H1 (cell line): ENCODE measurements around the gene PLXNB3. TPM values are rescaled to one million over a fixed set of nuclear protein-coding genes. Genes with fewer than 3 reads are reported as not detected.

Source experiments
- CTCF ChIA-PET: fragments of 300-600 bp; sonication (Branson Sonifier 250); formaldehyde crosslinking; loops from one replicate; lab custom pipeline; 2021; ENCODE audit not compliant: partially characterized antibody; lab: Charles Lee
- POLR2A ChIA-PET: fragments of 300-600 bp; sonication (Branson Sonifier 250); formaldehyde crosslinking; loops from one replicate; lab custom pipeline; 2021; ENCODE audit warnings: inconsistent platforms; ENCODE audit not compliant: partially characterized antibody; lab: Charles Lee
- DNase-seq, 2 experiments: peaks; one replicate each; pipeline versions ENCODE4 v3.0.0 to v3.0.0-alpha.2; 2010 to 2022; ENCODE audit warnings: low spot score in 2 of 2, low read depth in 1 of 2, mixed read lengths in 1 of 2
- FAIRE-seq: peaks from 2 replicates; lab custom pipeline; 2011; peaks lifted over from hg19 to GRCh38; lab: Jason Lieb, UNC
- H2AFZ ChIP-seq: 2 replicates; pipeline ENCODE4 v1.8.1; 2012; ENCODE audit warnings: low read length, inconsistent platforms
- H2AK5ac ChIP-seq: 2 replicates; pipeline ENCODE4 v1.6.1; 2013; ENCODE audit warnings: low read depth, low read length
- H2BK120ac ChIP-seq: replicated peaks from 2 replicates; pipeline ENCODE3; 2013; ENCODE audit warnings: low read depth, low read length, inconsistent platforms
- H2BK12ac ChIP-seq: 2 replicates; pipeline ENCODE4 v1.6.1; 2013; ENCODE audit warnings: low read depth, low read length
- H2BK15ac ChIP-seq: 2 replicates; pipeline ENCODE4 v1.6.1; 2013; ENCODE audit warnings: low read length
- H2BK20ac ChIP-seq: 2 replicates; pipeline ENCODE4 v1.6.1; 2013; ENCODE audit warnings: low read length
- H2BK5ac ChIP-seq: 2 replicates; pipeline ENCODE4 v1.6.1; 2013; ENCODE audit warnings: low read depth, low read length
- H3K14ac ChIP-seq: 2 replicates; pipeline ENCODE4 v1.6.1; 2013; ENCODE audit warnings: inconsistent platforms; ENCODE audit not compliant: insufficient read length
- H3K18ac ChIP-seq: 2 replicates; pipeline ENCODE4 v1.6.1; 2013; ENCODE audit warnings: low read length; ENCODE audit errors: extremely low read depth
- H3K23ac ChIP-seq: 2 replicates; pipeline ENCODE4 v1.6.1; 2013; ENCODE audit warnings: inconsistent platforms; ENCODE audit not compliant: insufficient read length
- H3K23me2 ChIP-seq: 2 replicates; pipeline ENCODE4 v1.6.1; 2013; ENCODE audit warnings: low read depth, low read length
- H3K27ac ChIP-seq: 2 replicates; pipeline ENCODE4 v1.6.1; 2011; ENCODE audit warnings: low read depth, low read length, inconsistent platforms
- H3K27me3 ChIP-seq, 4 experiments: replicated peaks in 1 of 4; 1 replicate in 1 of 4; 2 replicates in 3 of 4; pipeline versions ENCODE4 v1.6.1 to v1.8.1; 2011 to 2013; ENCODE audit warnings: low read length in 3 of 4, mild to moderate bottlenecking in 3 of 4, inconsistent platforms in 2 of 4, mixed read lengths in 2 of 4, moderate library complexity in 1 of 4; ENCODE audit not compliant: control insufficient read depth in 3 of 4, insufficient read depth in 3 of 4; ENCODE audit errors: extremely low read depth in 1 of 4
- H3K36me3 ChIP-seq, 4 experiments: 2 replicates each; pipeline versions ENCODE4 v1.6.1 to v1.8.1; 2011 to 2013; ENCODE audit warnings: mild to moderate bottlenecking in 4 of 4, low read length in 3 of 4, moderate library complexity in 2 of 4, control low read depth in 1 of 4, inconsistent platforms in 1 of 4; ENCODE audit not compliant: insufficient read depth in 4 of 4, control insufficient read depth in 2 of 4
- H3K4ac ChIP-seq: replicated peaks from 2 replicates; pipeline ENCODE3; 2013; ENCODE audit warnings: low read length, low read depth, mixed read lengths, inconsistent platforms; ENCODE audit not compliant: insufficient read length
- H3K4me1 ChIP-seq, 4 experiments: replicated peaks in 1 of 4; 1 replicate in 1 of 4; 2 replicates in 3 of 4; pipeline versions ENCODE4 v1.6.1 to v1.8.1; 2011 to 2013; ENCODE audit warnings: low read length in 3 of 4, inconsistent platforms in 2 of 4, mixed read lengths in 1 of 4; ENCODE audit not compliant: insufficient read depth in 4 of 4, control insufficient read depth in 3 of 4
- H3K4me2 ChIP-seq, 2 experiments: 2 replicates each; pipeline versions ENCODE4 v1.6.1 to v1.8.1; 2011 to 2013; ENCODE audit warnings: low read depth in 2 of 2, low read length in 2 of 2, control low read depth in 1 of 2, inconsistent platforms in 1 of 2, mild to moderate bottlenecking in 1 of 2; ENCODE audit not compliant: insufficient read depth in 1 of 2
- H3K4me3 ChIP-seq, 4 experiments: fragments of 200-600, 300-600 bp in 1 of 4; sonication (generic), shearing (Covaris generic), sonication (Bioruptor Twin) in 1 of 4; 2 replicates each; pipeline versions ENCODE4 v1.5.1 to v1.8.1; 2011 to 2016; ENCODE audit warnings: low read length in 4 of 4, low read depth in 3 of 4, control low read depth in 2 of 4, inconsistent platforms in 2 of 4, mild to moderate bottlenecking in 2 of 4, mixed read lengths in 1 of 4, moderate library complexity in 1 of 4; ENCODE audit not compliant: insufficient read depth in 2 of 4; ENCODE audit errors: extremely low read depth in 1 of 4
- H3K56ac ChIP-seq: replicated peaks from 2 replicates; pipeline ENCODE3; 2013; ENCODE audit warnings: low read depth, mild to moderate bottlenecking, mixed read lengths, low read length, inconsistent platforms; ENCODE audit not compliant: insufficient read length
- H3K79me1 ChIP-seq: 2 replicates; pipeline ENCODE4 v1.6.1; 2013; ENCODE audit warnings: low read depth, low read length, control low read depth
- H3K79me2 ChIP-seq, 2 experiments: 2 replicates each; pipeline versions ENCODE4 v1.6.1 to v1.8.1; 2012 to 2013; ENCODE audit warnings: low read length in 2 of 2, mild to moderate bottlenecking in 2 of 2, inconsistent platforms in 1 of 2; ENCODE audit not compliant: insufficient read depth in 2 of 2, control insufficient read depth in 1 of 2
- H3K9ac ChIP-seq, 4 experiments: replicated peaks in 1 of 4; 1 replicate in 1 of 4; 2 replicates in 3 of 4; pipeline versions ENCODE4 v1.6.1 to v1.8.1; 2011 to 2013; ENCODE audit warnings: low read depth in 3 of 4, low read length in 3 of 4, control low read depth in 2 of 4, mild to moderate bottlenecking in 2 of 4, moderate library complexity in 2 of 4, inconsistent platforms in 1 of 4; ENCODE audit errors: extremely low read depth in 1 of 4
- H3K9me3 ChIP-seq, 2 experiments: 2 replicates each; pipeline versions ENCODE4 v1.6.1 to v1.8.1; 2012 to 2013; ENCODE audit warnings: mild to moderate bottlenecking in 2 of 2, moderate library complexity in 2 of 2, control low read depth in 1 of 2, inconsistent platforms in 1 of 2, low read depth in 1 of 2, low read length in 1 of 2, mixed read lengths in 1 of 2; ENCODE audit not compliant: insufficient read depth in 2 of 2
- H4K20me1 ChIP-seq, 2 experiments: replicated peaks in 1 of 2; 2 replicates each; pipeline versions ENCODE3 to v1.8.1; 2011 to 2013; ENCODE audit warnings: inconsistent platforms in 2 of 2, low read length in 2 of 2, mild to moderate bottlenecking in 1 of 2; ENCODE audit not compliant: insufficient read depth in 2 of 2, control insufficient read depth in 1 of 2
- H4K5ac ChIP-seq: 2 replicates; pipeline ENCODE4 v1.6.1; 2013; ENCODE audit warnings: low read length, low read depth, mixed read lengths, inconsistent platforms; ENCODE audit not compliant: insufficient read length
- H4K8ac ChIP-seq: 2 replicates; pipeline ENCODE4 v1.8.0; 2013; ENCODE audit warnings: mild to moderate bottlenecking, moderate library complexity, low read length, inconsistent platforms; ENCODE audit not compliant: insufficient read depth; ENCODE audit errors: extremely low read depth
- H4K91ac ChIP-seq: replicated peaks from 2 replicates; pipeline ENCODE3; 2013; ENCODE audit warnings: low read length, mixed read lengths, inconsistent platforms; ENCODE audit not compliant: insufficient read length
- KDM4A ChIP-seq: IDR thresholded peaks from one replicate; pipeline ENCODE4 v1.7.1; 2012; ENCODE audit warnings: low read depth, mild to moderate bottlenecking, moderate library complexity, low read length, inconsistent platforms; ENCODE audit not compliant: severe bottlenecking
- TCF12 ChIP-seq: IDR thresholded peaks from 2 replicates; pipeline ENCODE4 v1.6.1; 2011; ENCODE audit warnings: low read depth, mild to moderate bottlenecking, low read length
- WGBS, 2 experiments: shearing (Covaris generic) in 1 of 2; methylation state at CpG; one replicate each; pipeline versions ENCODE4 v1.1.6 to v1.1.7; 2013 to 2015; ENCODE audit warnings: low lambda C conversion rate in 2 of 2, mixed read lengths in 2 of 2, inconsistent platforms in 1 of 2, low coverage in 1 of 2, missing lambda C conversion rate in 1 of 2; ENCODE audit not compliant: insufficient replicate concordance in 2 of 2, insufficient coverage in 1 of 2, insufficient read length in 1 of 2; ENCODE audit errors: extremely low coverage in 1 of 2, missing lambda C conversion rate in 1 of 2; 5-methylcytosine and 5-hydroxymethylcytosine counted together
- polyA plus RNA-seq, 7 experiments: library from polyadenylated mRNA; depleted of rRNA in 3 of 7; stranded (reverse) in 5 of 7; unstranded in 2 of 7; fragments of >200 nt in 5 of 7; fragments of 200-250 nt in 2 of 7; gene quantifications; 1 replicate in 5 of 7; 2 replicates in 1 of 7; 4 replicates in 1 of 7; pipeline versions ENCODE4 v1.2.1 to v1.2.3, GENCODE V29; 2011 to 2013; ENCODE audit warnings: missing spikeins in 2 of 7, mixed read lengths in 2 of 7
- total RNA-seq: library from RNA; stranded (reverse); fragmentation: NEBNext Ultra II Directional; extraction: Animal tissue kit (Norgen Biotek cat#: 25700); gene quantifications from 2 replicates; pipeline ENCODE4 v1.2.1, GENCODE V29; 2021

The PLXNB3 gene
- total and polyA plus RNA-seq, 2 of the 8 experiments (the other 6 are each of a cell fraction or from before 2014, with no cell fraction given), result 1.2 to 2.7 TPM

GRCh38 chrX:153766871-153767673 lies 3.0 kb downstream of the PLXNB3 start:
- H2BK12ac ChIP-seq, result peak overlapping the region; percentile 27; the same call in 1 of the 2 replicates
- no peaks in the 10 kb centered on the region for H3K23me2 ChIP-seq
- peak overlapping the region; percentile 7; the same call in 1 of the 2 replicates for H3K18ac ChIP-seq
- no peak overlapping the region for H3K4ac ChIP-seq
- no peak overlapping the region for H2BK15ac ChIP-seq
- H2BK5ac ChIP-seq, result no peak overlapping the region
- H4K20me1 ChIP-seq, result no peaks in the 10 kb centered on the region
- H3K79me1 ChIP-seq, result no peaks in the 10 kb centered on the region
- no peak overlapping the region for H3K9ac ChIP-seq
- H3K23ac ChIP-seq, result no peak overlapping the region
- no peak overlapping the region for H4K5ac ChIP-seq
- H3K79me2 ChIP-seq, result no peaks in the 10 kb centered on the region
- 94% methylated on average over 16 of the region's 56 CpGs; no CpG with 5 or more reads in 1 of the 2 experiments for WGBS, 2 experiments
- H3K4me2 ChIP-seq, result no peak overlapping the region
- POLR2A ChIA-PET, result interaction anchor here (0.9 to 3.0 kb wide), 5 partner anchors 12 to 160 kb away, joined by 3 to 13 read pairs (median 5); partner anchors contain the start of genes ARHGAP4, IDH3G and SSR4
- peak overlapping the region; percentile 54 for H4K91ac ChIP-seq
- peaks cover 0 to 8% (median 4%) of the 10 kb centered on the region in 4 experiments; a peak in 5 of 7 replicates for H3K4me1 ChIP-seq
- H2BK20ac ChIP-seq, result no peak overlapping the region
- H2AFZ ChIP-seq, result no peak overlapping the region
- CTCF ChIA-PET, result interaction anchor here (0.6 to 2.3 kb wide), 12 partner anchors 11 to 180 kb away, joined by 3 to 10 read pairs (median 4); partner anchors contain the start of gene SRPK3
- no peak overlapping the region for H4K8ac ChIP-seq
- FAIRE-seq (no peak), DNase-seq (no peak)
- no peak overlapping the region for H3K56ac ChIP-seq
- no peak overlapping the region; the same call in 1 of the 2 replicates for H2AK5ac ChIP-seq
- H3K9me3 ChIP-seq, result no peaks in the 10 kb centered on the region
- no peak overlapping the region for H3K4me3 ChIP-seq
- H3K27ac ChIP-seq, result no peak overlapping the region
- TF ChIP-seq TCF12 (no peak), KDM4A (no peak)
- H3K36me3 ChIP-seq, result no peaks in the 10 kb centered on the region
- H2BK120ac ChIP-seq, result no peak overlapping the region
- no peaks in the 10 kb centered on the region for H3K27me3 ChIP-seq
- no peak overlapping the region for H3K14ac ChIP-seq
